GM21619 (cell line): Measurements from ENCODE around the gene TAF1.
"Not testable (repeated sequence)": the region's sequence is repeated elsewhere in the genome, so short reads cannot be mapped to it uniquely, and the experiment has no call there.

Experiments used
- ATAC-seq: cut with Tn5 transposase; IDR thresholded peaks from one replicate; pipeline ENCODE4 v1.9.1; 2021; ENCODE audit not compliant: unreplicated experiment

The TAF1 gene

DNA sequence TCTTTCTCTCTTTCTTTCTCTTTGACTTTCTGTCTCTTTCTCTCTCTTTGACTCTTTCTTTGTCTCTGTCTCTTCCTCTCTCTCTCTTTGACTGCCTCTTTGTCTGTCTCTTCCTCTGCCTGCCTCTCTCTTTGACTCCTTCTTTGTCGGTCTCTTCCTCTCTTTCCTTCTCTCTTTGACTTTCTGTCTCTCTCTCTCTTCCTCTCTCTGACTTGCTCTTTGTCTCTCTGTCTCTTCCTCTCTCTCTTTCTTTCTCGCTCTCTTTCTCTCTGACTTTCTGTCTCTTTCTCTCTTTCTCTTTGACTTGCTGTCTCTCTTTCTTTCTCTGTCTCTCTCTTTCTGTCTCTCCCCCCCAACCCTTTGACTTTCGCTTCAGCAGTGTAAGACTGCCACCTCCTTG, 130.3 kb downstream of the TAF1 start:
- no peak for ATAC-seq

DNA sequence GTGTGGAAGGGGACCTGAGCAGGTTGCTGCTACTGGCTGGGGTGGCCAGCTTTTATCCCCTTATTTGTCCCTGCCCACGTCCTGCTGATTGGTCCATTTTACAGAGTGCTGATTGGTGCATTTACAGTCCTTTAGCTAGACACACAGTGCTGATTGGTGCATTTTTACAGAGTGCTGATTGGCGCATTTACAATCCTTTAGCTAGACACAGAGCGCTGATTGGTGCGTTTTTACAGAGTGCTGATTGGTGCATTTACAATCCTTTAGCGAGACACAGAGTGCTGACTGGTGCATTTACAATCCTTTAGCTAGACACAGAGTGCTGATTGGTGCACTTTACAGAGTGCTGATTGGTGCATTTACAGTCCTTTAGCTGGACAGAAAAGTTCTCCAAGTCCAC, 135.9 kb downstream of the TAF1 start:
- not testable (repeated sequence) for ATAC-seq

DNA sequence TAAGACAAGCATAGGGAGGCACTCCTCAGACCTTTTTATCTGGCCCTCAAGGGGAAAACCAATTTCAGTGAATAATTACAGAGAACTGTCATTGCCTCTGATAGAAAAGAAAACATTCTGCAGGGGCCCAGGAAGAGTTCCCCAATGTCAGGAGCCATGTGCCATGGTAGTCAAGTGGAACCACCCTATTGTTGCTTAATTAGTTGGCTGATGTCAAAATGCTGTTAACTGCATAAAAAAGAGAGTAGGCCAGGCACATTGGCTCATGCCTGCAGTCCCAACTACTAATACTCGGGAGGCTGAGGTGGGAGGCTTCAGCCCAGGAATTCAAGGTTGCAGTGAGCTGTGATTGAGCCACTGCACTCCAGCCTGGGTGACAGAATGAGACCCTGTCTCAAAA, 138.2 kb downstream of the TAF1 start:
- no peak for ATAC-seq

GRCh38 chrX:71509289-71509688, 143.1 kb downstream of the TAF1 start:
- ATAC-seq = no peak

DNA sequence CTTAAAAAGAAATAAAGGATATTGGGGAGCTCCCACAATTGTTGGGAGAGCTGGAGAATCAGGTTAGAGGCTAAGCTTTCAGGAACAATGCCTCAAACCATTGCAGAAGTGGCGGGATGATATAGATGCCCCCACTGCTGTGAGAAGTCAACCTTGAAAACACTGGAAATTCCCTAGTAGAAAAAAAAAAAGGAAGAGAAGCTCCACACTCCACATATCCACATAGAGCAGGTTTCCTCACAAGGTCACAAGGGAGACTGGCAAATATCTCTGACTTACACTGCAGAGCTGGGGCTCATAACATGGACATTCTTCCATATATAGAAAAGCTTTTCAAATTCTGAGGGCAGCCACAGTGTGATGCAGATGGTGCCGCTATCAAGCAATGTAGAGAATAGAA, 144.0 kb downstream of the TAF1 start:
- no peak for ATAC-seq

GRCh38 chrX:71513731-71514130, 147.6 kb downstream of the TAF1 start:
- ATAC-seq = not testable (repeated sequence)

DNA sequence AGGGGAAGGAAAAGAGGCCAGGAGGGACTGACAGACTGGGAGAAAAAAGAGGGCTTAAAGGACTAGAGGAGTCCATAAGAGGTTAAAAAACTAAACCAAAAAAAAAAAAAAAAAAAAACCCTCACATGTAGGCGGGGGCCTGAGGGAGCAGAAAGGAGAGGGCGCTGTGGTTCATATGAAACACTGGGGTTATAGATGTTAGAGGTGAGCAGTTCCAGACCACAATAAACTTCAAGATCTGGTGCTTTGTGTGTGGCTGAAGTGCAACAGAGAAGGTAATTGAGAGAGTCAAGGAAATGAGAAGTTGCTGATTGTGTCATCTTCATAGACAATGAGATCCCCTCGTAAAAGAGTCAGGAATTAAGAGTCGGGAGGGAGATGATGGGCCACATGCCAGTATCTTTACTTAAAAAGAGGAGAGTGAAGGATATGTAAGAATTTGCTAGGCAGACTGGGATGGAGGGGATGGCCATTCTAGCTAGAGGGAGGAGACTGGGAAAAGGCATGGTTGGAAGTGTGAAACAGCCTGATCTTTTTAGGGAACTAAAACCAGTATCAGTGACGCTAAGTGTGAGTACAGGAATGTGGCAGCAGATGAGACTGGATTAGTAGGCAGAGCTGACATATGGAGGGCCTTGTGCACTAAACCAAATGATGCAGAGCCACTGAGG, 148.3 kb downstream of the TAF1 start:
- ATAC-seq = no peak

DNA sequence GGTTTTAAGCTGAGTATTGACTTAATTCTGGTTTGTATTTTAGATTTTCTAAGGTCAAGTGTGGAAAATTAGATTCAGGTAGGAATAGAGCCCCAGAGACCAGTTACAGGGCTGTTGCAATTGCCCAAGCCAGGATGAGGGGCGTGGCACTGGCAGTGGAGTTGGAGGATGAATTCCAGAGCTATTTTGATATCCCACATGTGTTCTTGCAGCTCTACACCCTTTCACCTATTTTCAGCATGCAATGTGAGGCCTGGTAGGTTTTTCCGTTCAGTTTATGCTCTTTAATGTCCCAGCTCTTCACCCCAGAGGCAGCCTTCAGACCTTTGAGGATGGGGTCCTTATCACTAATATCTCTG, 148.9 kb downstream of the TAF1 start:
- no peak for ATAC-seq
